Measurements from ENCODE around the gene LRRC49.
"Not testable (repeated sequence)": the region's sequence is repeated elsewhere in the genome, so short reads cannot be mapped to it uniquely, and the experiment has no call there.

The LRRC49 gene

DNA sequence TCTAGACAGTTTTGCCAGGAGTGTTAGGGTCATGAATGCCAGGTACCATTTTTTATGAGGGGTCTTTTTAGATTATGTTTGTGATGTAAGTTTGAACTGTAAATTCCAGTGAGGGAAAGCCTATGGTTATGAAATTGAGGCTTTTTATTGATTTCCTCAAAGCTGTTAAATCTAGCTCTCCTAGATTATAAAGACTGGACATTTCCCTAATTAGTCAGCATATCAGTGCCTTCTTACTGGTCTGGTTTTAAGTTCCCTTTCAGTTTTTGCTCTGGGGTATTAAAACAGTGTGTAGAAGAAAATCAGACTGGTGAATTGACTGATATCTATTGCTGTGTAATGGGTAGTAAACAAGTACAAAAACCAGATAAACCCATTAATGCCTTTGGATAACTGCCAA lies 39.2 kb downstream of the LRRC49 start:
- no peak for DNase-seq

DNA sequence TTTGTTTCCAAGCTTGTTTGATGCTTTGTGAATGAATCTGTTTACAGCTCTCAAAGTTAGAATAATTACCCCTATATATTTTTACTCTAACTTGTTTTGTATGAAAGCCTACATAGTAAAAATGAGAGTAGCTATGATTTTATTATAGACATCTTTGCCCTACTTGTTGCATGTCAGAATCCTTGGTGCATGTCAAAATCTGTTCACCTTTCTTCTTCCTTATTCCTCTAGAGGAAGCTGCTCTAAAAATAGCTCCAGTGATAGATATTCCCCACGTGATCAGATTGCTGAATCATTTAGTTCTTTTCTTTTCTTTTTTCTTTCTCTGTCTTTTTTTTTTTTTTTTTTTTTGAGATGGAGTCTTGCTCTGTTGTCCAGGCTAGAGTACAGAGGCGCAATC lies 39.8 kb downstream of the LRRC49 start:
- DNase-seq: no peak

- no peak for DNase-seq
Observed at GRCh38 chr15:70933411-70933810, 40.8 kb downstream of the LRRC49 start.

- no peak for DNase-seq
Observed at GRCh38 chr15:70935631-70936030, 43.0 kb downstream of the LRRC49 start.

GRCh38 chr15:70936326-70936725 lies 43.7 kb downstream of the LRRC49 start:
- DNase-seq: no peak

GRCh38 chr15:70943285-70943684 lies 50.7 kb downstream of the LRRC49 start:
- not testable (repeated sequence) for DNase-seq

- DNase-seq: no peak
Observed at GRCh38 chr15:70947351-70948335, 55.0 kb downstream of the LRRC49 start.

DNA sequence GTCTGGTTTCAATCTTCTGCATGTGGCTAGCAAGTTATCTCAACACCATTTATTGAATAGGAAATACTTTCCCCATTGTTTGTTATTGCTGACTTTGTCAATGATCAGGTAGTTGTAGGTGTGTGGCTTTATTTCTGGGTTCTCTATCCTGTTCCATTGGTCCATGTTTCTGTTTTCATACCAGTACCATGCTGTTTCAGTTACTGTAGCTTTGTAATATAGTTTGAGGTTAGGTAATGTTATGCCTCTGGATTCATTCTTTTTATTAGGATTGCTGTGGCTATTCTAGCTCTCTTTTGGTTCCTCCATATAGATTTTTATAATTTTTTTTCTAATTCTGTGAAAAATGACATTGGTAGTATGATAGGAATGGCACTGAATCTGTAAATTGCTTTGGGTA lies 58.3 kb downstream of the LRRC49 start:
- DNase-seq: no peak

- no peak for DNase-seq
Observed at GRCh38 chr15:70954171-70954570, 61.5 kb downstream of the LRRC49 start.

DNA sequence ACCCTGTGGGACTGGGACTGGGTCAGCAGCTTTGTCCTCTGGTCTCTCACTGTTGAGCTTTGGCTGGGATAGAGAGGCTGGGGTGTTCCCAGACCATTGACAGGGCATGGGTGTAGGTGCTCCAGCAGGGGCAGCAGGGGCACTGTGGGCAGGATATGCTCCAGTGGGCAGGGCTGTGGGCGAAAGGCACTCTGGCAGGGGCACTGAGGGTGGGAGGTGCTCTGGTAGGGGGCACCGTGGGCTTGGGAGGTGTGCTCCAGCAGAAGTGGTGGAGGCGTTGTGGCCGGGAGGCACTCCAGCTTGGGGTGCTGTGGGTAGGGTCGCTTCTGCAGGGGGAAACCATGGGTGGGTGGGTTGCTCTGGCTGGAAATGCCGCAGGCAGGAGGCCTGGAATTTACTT lies 62.1 kb downstream of the LRRC49 start:
- DNase-seq: no peak

DNA sequence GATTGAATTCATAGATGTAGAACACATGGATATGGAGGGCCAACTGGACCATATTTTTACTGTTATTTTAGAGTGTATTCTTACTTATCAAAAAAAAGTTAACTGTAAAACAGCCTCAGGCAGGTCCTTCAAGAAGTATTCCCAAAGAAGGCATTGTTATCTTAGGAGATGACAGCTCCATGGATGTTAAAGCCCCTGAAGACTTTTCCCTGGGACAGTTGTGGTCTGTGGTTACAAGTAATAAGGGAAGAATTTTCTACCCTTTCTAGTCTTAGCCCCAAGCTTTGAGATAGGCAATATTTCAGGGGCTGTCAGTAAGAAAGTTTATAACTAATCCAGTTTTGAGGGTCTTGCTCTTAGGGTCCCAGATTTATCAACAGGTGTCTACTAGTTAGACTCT lies 62.5 kb downstream of the LRRC49 start:
- no peak for DNase-seq

DNA sequence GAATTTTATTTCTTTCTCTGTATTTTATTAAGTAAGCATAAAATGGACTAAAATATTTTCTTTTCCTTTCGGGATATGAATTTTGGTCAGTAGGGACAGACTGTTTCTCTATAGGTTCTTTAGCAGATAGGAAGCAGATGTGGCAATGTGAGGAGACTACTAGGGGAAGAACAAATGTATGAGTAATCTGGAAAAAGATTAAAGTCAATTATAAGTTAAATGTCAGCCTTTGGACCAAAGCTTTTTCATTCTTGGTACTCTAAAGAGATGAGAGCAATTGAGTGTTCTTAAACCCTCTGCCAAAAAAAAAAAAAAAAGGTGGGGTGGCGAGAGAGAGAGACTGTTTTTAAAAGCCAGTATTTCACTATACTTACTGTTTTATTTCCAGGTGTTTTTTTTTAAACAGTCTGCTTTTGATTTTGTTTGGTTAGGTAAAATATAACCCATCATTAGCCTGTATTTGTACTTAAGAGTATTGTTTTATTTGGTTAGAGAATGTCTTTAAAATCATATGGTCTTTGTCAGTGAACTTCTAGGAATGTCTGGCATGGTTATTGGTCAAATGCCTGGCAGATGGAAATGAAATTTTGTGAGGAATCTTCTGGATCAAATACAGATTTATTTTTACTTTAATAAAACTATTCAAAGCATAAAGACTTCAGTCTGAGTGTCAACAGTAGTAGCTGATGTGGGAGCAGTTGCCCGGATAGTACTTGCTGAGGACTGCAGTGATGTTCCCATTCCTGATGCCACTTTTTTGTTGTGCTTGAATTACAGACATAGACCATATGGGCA lies 63.8 kb downstream of the LRRC49 start:
- no peak for DNase-seq

GRCh38 chr15:70962084-70962483 lies 69.5 kb downstream of the LRRC49 start:
- no peak for DNase-seq

- no peak for DNase-seq
Observed at GRCh38 chr15:70963199-70963598, 70.6 kb downstream of the LRRC49 start.

DNA sequence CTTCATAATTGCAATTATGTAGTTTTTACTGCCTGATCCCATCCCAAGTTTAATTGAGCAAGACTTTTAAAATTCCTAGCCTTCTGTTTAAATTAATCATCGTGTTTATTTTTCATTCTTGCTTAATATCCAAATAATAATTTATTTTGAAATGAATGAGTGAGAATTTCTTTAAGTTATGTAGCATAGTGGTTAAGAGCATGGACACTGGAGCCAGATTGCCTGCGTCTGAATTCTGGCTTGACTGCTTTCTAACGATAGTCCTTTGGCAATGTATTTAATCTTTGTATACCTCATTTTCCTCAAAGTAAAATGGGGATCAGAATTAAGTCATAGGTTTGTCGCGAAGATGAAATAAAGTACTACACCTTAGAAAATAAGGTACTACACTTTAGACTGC lies 71.4 kb downstream of the LRRC49 start:
- DNase-seq: no peak

- no peak for DNase-seq
Observed at GRCh38 chr15:70964686-70965085, 72.1 kb downstream of the LRRC49 start.

- no peak for DNase-seq
Observed at GRCh38 chr15:70967646-70968045, 75.0 kb downstream of the LRRC49 start.

DNA sequence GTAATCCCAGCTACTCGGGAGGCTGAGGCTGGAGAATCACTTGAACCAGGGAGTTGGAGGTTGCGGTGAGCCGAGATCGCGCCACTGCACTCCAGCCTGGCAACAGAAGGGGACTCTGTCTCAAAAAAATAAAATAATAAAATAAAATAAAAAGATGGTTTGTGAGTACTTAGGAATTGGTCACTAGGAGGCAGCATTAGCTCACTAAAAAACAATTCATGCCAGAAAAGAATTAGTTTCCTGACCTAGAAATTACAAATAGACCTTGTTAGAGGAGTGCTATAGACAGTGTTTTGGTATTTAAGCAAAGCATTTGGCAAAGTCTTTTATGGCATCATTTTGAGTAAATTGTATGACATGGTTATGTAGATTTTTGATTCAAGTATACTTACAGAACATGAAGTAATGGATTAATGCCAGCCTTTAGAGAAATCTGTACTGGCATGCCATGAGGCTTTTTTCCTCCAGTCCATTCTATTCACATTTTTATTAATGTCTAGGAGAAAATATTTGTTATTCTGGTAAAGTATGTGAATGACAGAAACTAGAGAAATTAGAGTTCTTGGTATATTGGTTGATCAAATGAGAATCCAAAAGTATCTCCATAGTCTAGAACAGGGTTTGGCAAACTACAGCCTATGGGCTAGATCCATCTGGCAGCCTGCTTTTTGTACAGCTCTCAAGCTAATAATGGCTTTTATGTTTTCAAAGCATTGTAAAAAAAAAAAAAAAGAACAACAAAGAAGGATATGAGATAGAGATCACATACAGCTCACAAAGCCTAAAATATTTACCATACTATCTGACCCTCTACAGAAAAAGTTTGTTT lies 81.6 kb downstream of the LRRC49 start:
- DNase-seq: no peak

GRCh38 chr15:70976851-70977250 lies 84.2 kb downstream of the LRRC49 start:
- no peak for DNase-seq

- no peak for DNase-seq
Observed at GRCh38 chr15:70995383-70995970, 102.9 kb downstream of the LRRC49 start.

- DNase-seq: no peak
Observed at GRCh38 chr15:70998319-70998718, 105.7 kb downstream of the LRRC49 start.

- no peak for DNase-seq
Observed at GRCh38 chr15:71002316-71002715, 109.7 kb downstream of the LRRC49 start.

DNA sequence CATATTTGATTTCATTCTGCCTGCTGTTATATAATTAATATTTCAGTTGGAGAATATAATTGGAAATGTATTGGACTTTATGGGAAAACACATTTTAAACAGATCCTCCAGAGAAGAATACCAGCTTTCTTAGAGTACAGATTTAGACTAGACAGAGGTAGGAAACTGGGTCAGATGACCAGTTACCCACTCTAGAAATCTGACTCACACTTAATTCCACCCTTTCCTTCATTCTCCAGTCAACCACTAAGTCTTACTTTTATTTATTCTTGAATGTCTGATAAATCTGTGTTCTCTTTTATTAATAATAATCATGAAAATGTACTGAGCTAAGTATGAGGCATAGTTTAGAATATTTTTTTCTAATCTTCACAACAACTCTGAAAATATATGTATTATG lies 110.7 kb downstream of the LRRC49 start:
- DNase-seq: no peak

Data from CD4-positive, alpha-beta T cell treated with Interleukin-17A for 1 hour (primary cell).